ENCODE results near the gene PTX3.

GRCh38 chr3:157459706-157460105 is 23.1 kb downstream of the PTX3 start:
- no peak for TF ChIP-seq POLR2A (IDR thresholded peaks at IDR 0.05)
- no peak for TF ChIP-seq CTCF (IDR thresholded peaks at IDR 0.05 in 4 of 5, conservative IDR thresholded peaks at IDR 0.05 in 1 of 5)
